BLaER1 (cell line): ENCODE measurements around the gene MMP14.

ENCODE experiments used
- H3K27ac ChIP-seq: shearing (Covaris generic); formaldehyde crosslinking; 2 replicates; pipeline ENCODE4 v1.8.1; 2022
- H3K27me3 ChIP-seq: shearing (Covaris generic); formaldehyde crosslinking; 2 replicates; pipeline ENCODE4 v1.8.1; 2022
- H3K36me3 ChIP-seq: shearing (Covaris generic); formaldehyde crosslinking; 2 replicates; pipeline ENCODE4 v1.8.1; 2022
- H3K4me1 ChIP-seq: shearing (Covaris generic); formaldehyde crosslinking; 2 replicates; pipeline ENCODE4 v1.8.1; 2022
- H3K4me2 ChIP-seq: shearing (Covaris generic); formaldehyde crosslinking; 2 replicates; pipeline ENCODE4 v1.8.1; 2022
- H3K4me3 ChIP-seq: shearing (Covaris generic); formaldehyde crosslinking; 2 replicates; pipeline ENCODE4 v1.8.1; 2022
- H3K9ac ChIP-seq: shearing (Covaris generic); formaldehyde crosslinking; 2 replicates; pipeline ENCODE4 v1.8.1; 2022
- H3K9me3 ChIP-seq: shearing (Covaris generic); formaldehyde crosslinking; 2 replicates; pipeline ENCODE4 v1.8.1; 2022
- H4K20me1 ChIP-seq: shearing (Covaris generic); formaldehyde crosslinking; 2 replicates; pipeline ENCODE4 v1.8.1; 2022
- Cebpa-rat ChIP-seq: shearing (Covaris generic); IDR thresholded peaks from 2 replicates; pipeline ENCODE4 v1.8.1; 2022

MMP14 gene

DNA sequence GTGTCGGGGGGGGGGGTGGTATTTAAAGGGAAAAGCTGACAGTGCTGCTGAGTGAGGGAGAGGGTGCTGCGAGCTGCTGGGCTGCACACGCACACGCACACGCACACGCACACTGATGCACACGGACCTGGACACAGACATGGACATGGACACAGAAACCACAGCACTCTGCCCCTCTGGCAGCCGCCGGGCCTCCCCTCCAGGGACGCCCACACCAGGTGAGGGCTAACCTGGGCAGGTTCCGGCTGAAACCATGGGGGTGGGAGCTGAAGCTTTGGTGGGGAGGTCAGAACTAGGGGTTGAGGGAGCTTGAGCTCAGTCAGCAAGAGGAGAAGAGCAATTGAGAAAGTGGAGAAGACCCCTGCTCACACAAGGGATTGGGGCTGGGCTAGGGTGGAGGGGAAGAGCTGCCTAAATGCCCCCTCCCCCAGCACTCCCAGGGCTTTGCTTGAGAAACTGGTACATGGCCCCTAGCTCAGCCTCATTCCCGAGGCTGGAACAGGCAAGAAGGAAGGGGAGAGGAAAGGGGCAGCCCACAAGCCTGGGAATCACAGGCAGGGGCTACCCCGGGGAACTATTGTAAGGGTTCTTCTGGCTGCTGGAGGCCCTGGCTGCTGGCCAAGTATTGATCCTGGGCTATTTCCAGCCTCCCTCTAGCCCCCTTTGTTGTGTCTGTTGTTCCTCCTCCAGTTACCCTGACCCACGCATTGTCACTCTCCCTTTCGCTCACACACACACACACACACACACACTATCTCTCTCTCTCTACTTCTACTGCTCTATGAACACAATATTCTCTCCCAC, 47.0 kb downstream of the MMP14 start, which contains the start of gene REM2:
TSS of gene REM2 (plus strand) at position 50 of the 804 bp plus-strand sequence. CDS start at position 116, 66 bp downstream.
- no peak within 1 kb of the TSS for H3K27ac ChIP-seq
- no peak for TF ChIP-seq Cebpa-rat
- H3K9ac ChIP-seq: peak within 1 kb of the TSS; percentile 24; the same call in 1 of the 2 replicates
- H4K20me1 ChIP-seq: no peaks in the 10 kb centered on the region
- no peaks in the 10 kb centered on the region for H3K9me3 ChIP-seq
- H3K27me3 ChIP-seq: no peaks in the 10 kb centered on the region
- H3K36me3 ChIP-seq: peaks cover 22% of the 10 kb centered on the region
- H3K4me3 ChIP-seq: no peak within 1 kb of the TSS
- peaks cover 67% of the 10 kb centered on the region for H3K4me1 ChIP-seq
- peak within 1 kb of the TSS; percentile 85 for H3K4me2 ChIP-seq

DNA sequence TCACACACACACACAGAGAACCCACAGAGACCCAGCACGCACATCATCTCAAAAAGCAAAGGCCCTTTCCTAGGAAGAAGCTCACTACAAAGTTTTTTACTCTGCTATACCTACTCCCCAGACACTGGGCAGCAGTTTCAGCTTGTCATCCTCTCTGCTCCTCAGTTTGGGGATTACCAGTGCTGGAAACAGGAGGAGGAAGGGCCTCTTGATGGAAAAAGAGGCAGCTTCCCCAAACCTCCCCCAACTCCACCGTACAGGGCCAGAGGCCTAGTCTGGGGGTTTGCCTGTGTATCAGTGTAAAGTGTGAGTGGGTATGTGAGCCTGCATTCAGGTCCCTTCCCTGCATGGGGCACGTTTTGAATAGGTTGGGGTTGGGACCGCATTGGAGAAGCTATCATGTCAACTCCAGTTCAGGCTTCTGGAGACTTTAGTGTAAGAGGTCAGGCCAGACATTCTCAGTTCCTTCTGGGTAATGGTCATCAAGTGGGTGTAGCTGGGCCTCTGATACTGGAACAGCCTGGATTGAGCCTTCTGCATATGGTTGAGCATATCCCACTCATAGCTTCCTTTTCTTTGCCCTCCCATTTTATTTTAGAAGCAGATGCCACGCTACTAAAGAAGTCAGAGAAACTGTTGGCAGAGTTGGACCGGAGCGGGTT, 47.8 kb downstream of the MMP14 start:
- H3K36me3 ChIP-seq: peaks cover 14% of the 10 kb centered on the region
- TF ChIP-seq Cebpa-rat: no peak
- no peak overlapping the region for H3K27ac ChIP-seq
- peak overlapping the region; percentile 85 for H3K4me2 ChIP-seq
- no peak overlapping the region for H3K4me3 ChIP-seq
- H3K27me3 ChIP-seq: no peaks in the 10 kb centered on the region
- 0 out of 2 replicates have a peak overlapping the region, but pooled peaks have one; percentile 24 for H3K9ac ChIP-seq
- no peaks in the 10 kb centered on the region for H3K9me3 ChIP-seq
- peaks cover 75% of the 10 kb centered on the region for H3K4me1 ChIP-seq
- no peaks in the 10 kb centered on the region for H4K20me1 ChIP-seq

DNA sequence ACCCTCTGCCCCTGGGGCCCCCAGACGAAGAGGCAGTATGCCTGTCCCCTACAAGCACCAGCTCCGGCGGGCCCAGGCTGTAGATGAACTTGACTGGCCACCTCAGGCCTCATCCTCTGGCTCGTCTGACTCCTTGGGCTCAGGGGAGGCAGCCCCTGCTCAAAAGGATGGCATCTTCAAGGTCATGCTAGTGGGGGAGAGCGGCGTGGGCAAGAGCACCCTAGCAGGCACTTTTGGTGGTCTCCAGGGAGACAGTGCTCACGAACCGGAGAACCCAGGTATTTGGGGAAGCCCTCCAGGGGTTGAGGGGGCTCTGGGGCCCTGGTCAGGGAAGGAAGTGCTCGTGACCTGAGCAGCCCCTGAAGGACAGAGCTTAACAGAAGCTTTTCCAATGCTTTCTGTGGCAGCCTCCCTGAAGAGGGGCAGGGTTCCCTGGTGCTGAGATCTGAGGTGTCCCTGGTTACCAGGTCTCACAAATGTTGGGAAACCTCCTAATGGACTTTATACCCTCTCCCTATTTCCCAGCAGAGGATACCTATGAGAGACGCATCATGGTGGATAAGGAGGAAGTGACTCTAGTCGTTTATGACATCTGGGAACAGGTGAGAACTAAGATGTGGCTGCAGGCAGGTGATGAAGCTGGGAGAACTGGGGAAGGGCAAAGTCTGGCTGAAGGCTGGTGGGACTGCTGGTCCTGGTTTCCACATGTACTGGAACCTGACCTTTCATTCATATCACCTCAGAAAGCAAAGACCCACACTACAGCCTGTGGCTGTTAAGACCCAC, 48.5 kb downstream of the MMP14 start:
- no peaks in the 10 kb centered on the region for H4K20me1 ChIP-seq
- H3K27me3 ChIP-seq: no peaks in the 10 kb centered on the region
- H3K4me2 ChIP-seq: peak overlapping the region; percentile 85
- TF ChIP-seq Cebpa-rat: no peak
- no peaks in the 10 kb centered on the region for H3K9me3 ChIP-seq
- H3K36me3 ChIP-seq: peaks cover 8% of the 10 kb centered on the region; the same call in 1 of the 2 replicates
- peaks cover 82% of the 10 kb centered on the region for H3K4me1 ChIP-seq
- H3K27ac ChIP-seq: peak overlapping the region; percentile 43; the same call in 1 of the 2 replicates
- no peak overlapping the region for H3K4me3 ChIP-seq
- H3K9ac ChIP-seq: no peak overlapping the region

DNA sequence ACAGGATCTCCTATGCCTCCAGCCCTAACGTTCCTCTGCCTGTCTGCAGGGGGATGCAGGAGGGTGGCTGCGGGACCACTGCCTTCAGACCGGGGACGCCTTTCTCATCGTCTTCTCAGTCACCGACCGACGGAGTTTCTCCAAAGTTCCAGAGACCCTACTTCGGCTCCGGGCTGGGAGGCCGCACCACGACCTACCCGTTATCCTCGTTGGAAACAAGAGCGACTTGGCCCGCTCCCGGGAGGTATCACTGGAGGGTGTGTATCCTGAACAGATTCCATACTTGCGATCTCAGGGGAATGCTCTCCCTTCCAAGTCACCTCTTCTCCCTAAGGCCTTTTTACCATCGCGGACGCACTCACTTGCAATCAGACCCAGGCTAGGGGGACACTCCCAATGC, 49.6 kb downstream of the MMP14 start:
- Histone ChIP-seq H4K20me1 (no peaks in the 10 kb centered on the region), H3K4me2 (peak overlapping the region; percentile 85), H3K4me3 (peak overlapping the region; percentile 63), H3K36me3 (no peaks in the 10 kb centered on the region), H3K9ac (no peak overlapping the region), H3K27me3 (no peaks in the 10 kb centered on the region), H3K9me3 (no peaks in the 10 kb centered on the region), H3K27ac (no peak overlapping the region), H3K4me1 (peaks cover 89% of the 10 kb centered on the region)
- TF ChIP-seq Cebpa-rat: no peak

DNA sequence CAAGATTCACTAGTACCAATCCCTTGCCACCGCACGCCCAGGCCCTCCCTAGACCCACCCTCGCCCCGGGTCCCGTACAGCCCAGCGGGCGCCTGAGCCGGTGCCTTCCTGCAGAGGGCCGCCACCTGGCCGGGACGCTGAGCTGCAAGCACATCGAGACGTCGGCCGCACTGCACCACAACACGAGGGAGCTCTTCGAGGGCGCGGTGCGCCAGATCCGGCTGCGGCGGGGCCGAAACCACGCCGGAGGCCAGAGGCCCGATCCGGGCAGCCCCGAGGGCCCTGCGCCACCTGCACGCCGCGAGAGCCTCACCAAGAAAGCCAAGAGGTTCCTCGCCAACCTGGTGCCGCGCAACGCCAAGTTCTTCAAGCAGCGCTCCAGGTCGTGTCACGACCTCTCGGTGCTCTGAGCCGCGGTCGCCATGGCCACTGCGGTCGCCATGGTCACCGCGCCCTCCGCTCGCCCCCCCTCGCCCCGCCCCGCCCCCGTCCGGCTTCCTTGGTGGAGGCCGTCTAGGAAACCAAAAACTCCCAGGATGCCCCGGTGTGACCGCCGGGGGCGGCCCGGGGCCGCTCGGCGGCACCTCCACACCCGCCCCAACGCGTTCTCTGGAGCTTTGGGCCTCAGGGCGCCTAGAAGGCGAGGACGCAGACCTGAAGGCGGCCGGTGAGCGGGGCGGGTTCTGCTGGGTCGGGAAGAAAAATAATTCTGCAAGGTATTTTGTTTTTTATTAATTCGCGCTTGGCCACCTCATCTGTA, 50.3 kb downstream of the MMP14 start:
- H3K4me3 ChIP-seq: peak overlapping the region; percentile 63
- no peaks in the 10 kb centered on the region for H4K20me1 ChIP-seq
- H3K4me2 ChIP-seq: peak overlapping the region; percentile 85
- no peak for TF ChIP-seq Cebpa-rat
- H3K9ac ChIP-seq: peak overlapping the region; percentile 56
- H3K27me3 ChIP-seq: no peaks in the 10 kb centered on the region
- peak overlapping the region; percentile 76 for H3K27ac ChIP-seq
- peaks cover 89% of the 10 kb centered on the region for H3K4me1 ChIP-seq
- no peaks in the 10 kb centered on the region for H3K36me3 ChIP-seq
- no peaks in the 10 kb centered on the region for H3K9me3 ChIP-seq

DNA sequence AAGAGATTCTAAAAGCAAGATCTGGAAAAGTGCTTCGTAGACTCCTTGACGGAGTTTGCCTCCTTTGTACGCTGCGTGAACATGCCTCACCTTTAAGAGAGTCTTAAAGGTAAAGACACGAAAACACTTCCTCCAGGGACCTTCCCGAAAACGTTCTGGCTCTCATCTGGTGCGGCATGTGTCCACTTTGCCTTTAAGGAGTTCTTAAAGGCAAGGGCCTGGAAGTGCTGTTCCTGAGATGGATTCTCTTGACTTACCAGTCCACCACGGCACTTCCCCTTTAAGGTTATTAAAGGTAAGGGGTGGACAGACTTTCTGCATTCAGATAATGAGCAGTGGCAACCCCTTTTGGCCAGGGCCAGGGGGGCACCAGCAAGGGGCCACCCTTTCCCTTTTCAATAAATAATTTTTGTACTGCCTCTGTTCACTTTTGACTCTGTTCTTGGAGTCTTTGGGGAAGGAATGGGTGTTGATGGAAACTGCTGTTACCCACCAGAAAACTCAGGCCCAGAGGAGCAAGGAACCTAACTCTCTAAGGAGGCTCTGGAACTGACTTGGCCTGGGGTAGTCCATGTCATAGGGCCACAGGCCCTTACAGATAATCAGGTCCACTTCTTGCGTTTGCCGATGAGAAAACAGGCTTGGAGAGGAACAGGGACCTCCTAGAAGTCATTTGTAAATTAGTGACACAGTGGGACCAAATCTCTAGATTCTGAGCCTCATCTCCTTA, 51.0 kb downstream of the MMP14 start:
- H3K4me2 ChIP-seq: peak overlapping the region; percentile 85
- peak overlapping the region; percentile 63 for H3K4me3 ChIP-seq
- no peaks in the 10 kb centered on the region for H4K20me1 ChIP-seq
- no peak for TF ChIP-seq Cebpa-rat
- no peaks in the 10 kb centered on the region for H3K27me3 ChIP-seq
- H3K9ac ChIP-seq: peak overlapping the region; percentile 56
- peak overlapping the region; percentile 76 for H3K27ac ChIP-seq
- H3K4me1 ChIP-seq: peaks cover 82% of the 10 kb centered on the region
- H3K36me3 ChIP-seq: no peaks in the 10 kb centered on the region
- H3K9me3 ChIP-seq: no peaks in the 10 kb centered on the region

DNA sequence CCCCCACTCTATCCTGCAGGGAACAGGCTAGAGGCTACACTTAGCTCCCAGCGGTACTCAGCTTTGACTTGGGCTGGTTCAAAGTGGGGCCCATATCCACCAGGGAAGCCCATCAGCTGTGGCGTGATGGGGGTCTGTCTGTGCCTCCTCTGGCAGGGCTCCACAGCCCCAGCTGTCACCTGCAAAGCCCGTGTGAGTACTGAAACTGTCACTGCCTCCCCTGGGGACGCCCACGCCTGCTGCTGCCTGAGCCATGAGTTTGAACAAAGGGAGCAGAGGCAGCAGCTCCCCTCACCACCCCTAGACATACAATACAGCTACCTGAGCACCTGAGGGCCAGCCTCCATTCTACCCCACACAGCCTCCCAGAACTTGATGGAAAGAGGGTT, 51.6 kb downstream of the MMP14 start:
- Histone ChIP-seq H3K9me3 (no peaks in the 10 kb centered on the region), H3K4me2 (peak overlapping the region; percentile 85), H4K20me1 (no peaks in the 10 kb centered on the region), H3K27me3 (no peaks in the 10 kb centered on the region), H3K4me1 (peaks cover 76% of the 10 kb centered on the region), H3K9ac (peak overlapping the region; percentile 56; the same call in 1 of the 2 replicates), H3K4me3 (peak overlapping the region; percentile 63), H3K27ac (peak overlapping the region; percentile 76), H3K36me3 (no peaks in the 10 kb centered on the region)
- TF ChIP-seq Cebpa-rat: no peak

DNA sequence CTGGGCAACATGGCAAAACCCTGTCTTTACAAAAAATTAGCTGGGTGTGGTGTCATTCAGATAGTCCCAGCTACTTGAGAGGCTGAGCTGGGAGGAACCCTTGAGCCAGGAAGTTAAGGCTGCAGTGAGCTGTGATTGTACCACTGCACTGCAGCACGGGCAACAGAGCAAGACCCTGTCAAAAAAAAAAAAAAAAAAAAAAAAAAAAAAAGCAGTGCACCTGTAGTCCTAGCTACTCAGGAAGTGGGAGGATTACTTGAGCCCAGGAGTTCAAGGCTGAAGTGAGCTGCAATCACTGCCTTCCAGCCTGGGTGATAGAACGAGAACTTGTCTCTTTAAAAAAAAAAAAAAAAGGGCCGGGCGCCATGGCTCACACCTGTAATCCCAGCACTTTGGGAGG, 52.3 kb downstream of the MMP14 start:
- H3K27me3 ChIP-seq: no peaks in the 10 kb centered on the region
- no peaks in the 10 kb centered on the region for H3K36me3 ChIP-seq
- H3K9ac ChIP-seq: peak overlapping the region; percentile 56
- H3K9me3 ChIP-seq: no peaks in the 10 kb centered on the region
- H3K27ac ChIP-seq: peak overlapping the region; percentile 76
- peak overlapping the region; percentile 85 for H3K4me2 ChIP-seq
- no peaks in the 10 kb centered on the region for H4K20me1 ChIP-seq
- no peak overlapping the region; the same call in 1 of the 2 replicates for H3K4me3 ChIP-seq
- no peak for TF ChIP-seq Cebpa-rat
- peaks cover 69% of the 10 kb centered on the region for H3K4me1 ChIP-seq
